GM12891 (cell line): ENCODE measurements around the gene CENPU.
A peak's percentile ranks its signal among the peaks of the same experiment; 100 is the strongest.

Source experiments
- DNase-seq: peaks from one replicate; pipeline ENCODE4 v3.0.0; 2011; ENCODE audit warnings: low spot score; ENCODE audit not compliant: insufficient read length
- FAIRE-seq: peaks from 2 replicates; lab custom pipeline; 2011; peaks lifted over from hg19 to GRCh38; lab: Jason Lieb, UNC
- PAX5 ChIP-seq: IDR thresholded peaks from 2 replicates; pipeline ENCODE4 v1.6.1; 2011; ENCODE audit warnings: low read length, moderate library complexity, mild to moderate bottlenecking; ENCODE audit not compliant: insufficient read depth, severe bottlenecking
- POLR2A ChIP-seq: IDR thresholded peaks from 2 replicates; pipeline ENCODE4 v1.6.1; 2011; ENCODE audit warnings: low read depth, low read length, control low read depth
- POLR2AphosphoS5 ChIP-seq: IDR thresholded peaks from 2 replicates; pipeline ENCODE4 v1.6.1; 2011; ENCODE audit warnings: low read depth, low read length, control low read depth
- POU2F2 ChIP-seq: IDR thresholded peaks from 2 replicates; pipeline ENCODE4 v1.6.1; 2011; ENCODE audit warnings: low read depth, mild to moderate bottlenecking, control low read depth, low read length, moderate library complexity
- SPI1 ChIP-seq: IDR thresholded peaks from 2 replicates; pipeline ENCODE4 v1.6.1; 2011; ENCODE audit warnings: low read depth, low read length, control low read depth
- TAF1 ChIP-seq: IDR thresholded peaks from 2 replicates; pipeline ENCODE4 v1.6.1; 2011; ENCODE audit warnings: low read depth, low read length, control low read depth

The CENPU gene

DNA sequence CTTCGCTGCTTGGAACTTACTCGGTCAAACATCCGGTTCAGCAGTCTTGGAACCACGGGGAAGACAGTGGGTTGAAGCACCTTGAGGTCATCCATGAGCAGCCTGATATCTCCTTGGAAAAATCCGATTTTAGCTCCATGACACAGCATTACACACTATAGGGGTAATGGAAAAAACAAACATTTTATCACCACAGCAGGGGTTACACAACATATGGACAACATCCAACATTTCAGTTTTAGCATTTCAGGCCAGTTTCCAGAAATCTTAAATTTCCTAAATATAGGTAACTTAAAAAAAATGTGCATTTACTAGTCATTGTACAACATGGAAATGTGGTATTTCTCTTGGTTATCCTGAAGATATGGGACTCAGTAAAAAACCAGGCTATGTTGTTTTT lies 34.4 kb upstream of the CENPU start:
- no peak for DNase-seq
- FAIRE-seq, result no peak
- TF ChIP-seq POLR2A (no peak), TAF1 (no peak), POLR2AphosphoS5 (no peak), PAX5 (no peak), SPI1 (no peak), POU2F2 (no peak)

GRCh38 chr4:184766446-184766845 lies 32.5 kb upstream of the CENPU start:
- no peak for FAIRE-seq
- no peak for DNase-seq
- TF ChIP-seq PAX5, result no peak
- no peak for TF ChIP-seq POU2F2
- TF ChIP-seq TAF1, result no peak
- no peak for TF ChIP-seq SPI1
- no peak for TF ChIP-seq POLR2A
- TF ChIP-seq POLR2AphosphoS5, result no peak

DNA sequence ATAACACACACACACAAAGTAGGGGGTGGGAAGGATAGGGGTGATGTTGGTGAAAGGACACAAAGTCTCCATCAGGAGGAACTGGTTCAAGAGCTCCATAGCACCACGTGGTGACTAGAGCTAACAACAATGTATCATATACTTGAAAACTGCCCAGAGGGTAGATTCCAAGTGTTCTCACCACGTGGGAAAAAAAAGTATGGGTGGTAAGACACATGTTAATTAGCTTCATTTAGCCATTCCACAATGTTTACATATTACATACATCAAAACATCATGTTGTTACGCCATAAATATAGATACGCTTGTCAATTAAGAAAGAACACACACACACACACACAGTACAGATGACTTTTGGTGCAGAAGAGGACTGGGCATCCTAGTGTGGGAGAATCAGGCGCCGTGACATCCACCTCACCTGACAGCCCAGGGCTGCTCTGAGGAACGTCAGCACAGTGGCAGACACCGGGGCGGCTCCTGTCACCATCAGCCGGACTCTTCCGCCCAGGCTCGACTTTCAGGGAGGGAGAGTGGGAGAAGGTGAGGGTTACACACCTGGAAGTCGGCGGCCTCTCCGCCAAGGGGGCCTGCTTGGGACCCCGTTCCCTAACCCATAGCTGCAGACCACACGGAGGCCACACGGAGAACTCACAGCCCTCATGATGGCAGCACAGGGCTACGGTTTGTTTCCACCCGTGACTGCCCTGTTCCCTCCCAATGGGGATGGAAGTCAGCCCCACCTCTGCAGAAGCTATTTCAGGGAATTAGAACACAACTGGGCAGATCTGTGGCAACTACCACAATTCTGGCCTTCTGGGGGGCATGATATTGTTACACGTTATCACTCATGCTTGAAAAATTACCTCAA lies 31.8 kb upstream of the CENPU start:
- no peak for TF ChIP-seq SPI1
- no peak for DNase-seq
- FAIRE-seq, result no peak

- TF ChIP-seq POLR2A (no peak), SPI1 (no peak), PAX5 (no peak), POLR2AphosphoS5 (no peak), TAF1 (no peak), POU2F2 (no peak)
- FAIRE-seq (no peak), DNase-seq (no peak)
Observed at GRCh38 chr4:184764601-184765000, 30.7 kb upstream of the CENPU start.

DNA sequence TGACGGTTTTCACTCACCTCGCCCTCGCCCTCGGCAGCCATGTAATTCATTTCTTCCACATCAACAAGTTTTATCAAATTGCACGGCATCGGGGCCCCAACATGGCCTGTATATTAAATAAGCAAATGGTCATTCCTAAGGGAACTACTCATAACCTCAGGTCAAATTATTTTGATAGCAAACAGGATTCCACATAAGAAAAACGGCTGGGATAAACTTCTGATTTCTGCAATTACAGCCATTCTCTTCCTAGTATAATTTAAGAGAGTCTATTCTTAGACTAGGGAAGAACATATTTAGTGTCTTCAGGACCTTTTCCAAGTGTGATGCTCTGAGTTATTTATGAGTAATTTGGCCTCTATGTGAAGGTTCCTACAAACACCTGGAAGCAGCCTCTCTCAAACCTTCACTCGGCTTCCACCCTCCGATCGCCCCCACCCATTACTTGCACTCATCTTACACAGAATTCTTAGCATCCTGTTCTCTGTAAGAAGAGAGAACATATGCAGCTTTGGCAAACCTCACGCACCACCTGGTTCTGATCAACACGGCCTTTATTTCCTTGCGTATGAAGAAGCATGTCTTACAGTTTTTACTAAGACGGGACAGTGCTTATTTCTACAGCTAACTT lies 29.4 kb upstream of the CENPU start:
- FAIRE-seq (no peak), DNase-seq (no peak)

DNA sequence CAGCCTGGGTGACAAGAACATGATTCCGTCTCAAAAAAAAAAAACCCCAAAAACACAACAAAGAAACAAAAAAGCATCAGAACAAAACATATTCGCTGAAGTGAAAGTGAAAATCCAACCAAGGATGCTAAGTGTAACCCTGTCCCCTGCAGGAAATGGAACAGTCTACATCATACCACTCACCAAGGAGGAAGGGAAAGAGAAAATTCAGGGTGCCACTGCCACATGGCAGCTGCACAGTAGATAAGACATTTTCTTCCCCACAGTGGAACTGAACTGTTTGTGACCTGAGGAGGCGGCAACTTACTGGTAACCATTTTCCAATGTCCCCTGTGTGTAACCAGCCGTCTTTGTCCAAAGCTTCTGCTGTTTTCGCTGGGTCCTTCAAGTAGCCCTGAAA lies 28.2 kb upstream of the CENPU start:
- TF ChIP-seq SPI1, result 0 out of 2 replicates have a peak, but pooled peaks have one; percentile 22
- TF ChIP-seq POLR2A, result peak; percentile 62
- no peak for TF ChIP-seq POLR2AphosphoS5
- DNase-seq, result peak; percentile 49
- FAIRE-seq, result peak; percentile 89

More for the DNA sequence above, 29.4 kb upstream of the CENPU start:
- no peak for TF ChIP-seq POLR2A

GRCh38 chr4:184760681-184761080 lies 26.8 kb upstream of the CENPU start:
- TF ChIP-seq SPI1 (no peak), POLR2AphosphoS5 (no peak), POLR2A (no peak), PAX5 (no peak), TAF1 (no peak), POU2F2 (no peak)
- FAIRE-seq, result peak; percentile 26
- DNase-seq, result no peak

DNA sequence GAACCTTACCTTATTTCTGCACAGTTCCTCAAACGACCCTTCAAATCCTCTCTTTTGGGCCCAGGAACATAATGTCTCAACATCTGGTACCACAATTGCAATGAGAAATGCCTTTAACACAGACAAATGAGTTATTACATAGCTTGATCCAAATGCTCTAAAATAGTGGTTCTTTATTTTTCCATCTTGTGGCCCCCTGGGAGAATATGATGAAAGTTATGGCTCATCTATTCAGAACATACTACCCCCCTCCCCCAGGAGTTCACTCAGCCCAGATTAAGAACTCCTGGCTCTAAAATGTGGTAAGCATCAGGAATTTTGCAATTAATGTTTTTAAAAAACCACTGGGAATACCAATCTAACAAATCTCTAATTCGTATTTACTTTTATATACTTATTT lies 23.9 kb upstream of the CENPU start:
- FAIRE-seq, result no peak
- no peak for DNase-seq
- TF ChIP-seq SPI1 (no peak), POU2F2 (no peak), TAF1 (no peak), POLR2AphosphoS5 (no peak), PAX5 (no peak), POLR2A (no peak)

- DNase-seq (no peak), FAIRE-seq (no peak)
- TF ChIP-seq POU2F2 (no peak), POLR2A (no peak), PAX5 (no peak), SPI1 (no peak), POLR2AphosphoS5 (no peak), TAF1 (no peak)
Observed at GRCh38 chr4:184756399-184756798, 22.5 kb upstream of the CENPU start.

DNA sequence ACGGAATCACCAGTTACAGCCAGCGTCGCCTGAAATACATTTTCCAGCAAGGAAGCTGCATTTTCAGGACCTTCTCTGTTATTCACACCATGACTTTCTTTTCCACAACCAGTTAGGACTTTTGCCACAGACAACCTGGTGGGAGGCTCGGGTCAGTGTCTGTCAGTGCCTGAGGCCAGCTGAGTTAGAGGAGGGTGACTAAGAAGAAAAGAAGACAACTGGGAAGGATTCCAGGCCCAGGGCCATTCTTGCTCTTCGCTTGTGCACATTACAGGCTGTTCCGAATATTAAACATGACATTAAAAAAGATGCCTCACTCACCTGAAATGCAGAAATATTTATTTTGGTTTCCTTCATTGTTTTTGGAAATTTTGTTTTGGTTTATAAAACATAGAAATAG lies 21.4 kb upstream of the CENPU start:
- TF ChIP-seq POLR2AphosphoS5, result no peak
- no peak for TF ChIP-seq SPI1
- no peak for TF ChIP-seq POU2F2
- TF ChIP-seq POLR2A, result no peak
- TF ChIP-seq PAX5, result no peak
- TF ChIP-seq TAF1, result no peak
- no peak for DNase-seq
- FAIRE-seq, result no peak
